Measurements from ENCODE around the gene MRPL45.
"Not testable (repeated sequence)": the region's sequence is repeated elsewhere in the genome, so short reads cannot be mapped to it uniquely, and the experiment has no call there.

Gene MRPL45

DNA sequence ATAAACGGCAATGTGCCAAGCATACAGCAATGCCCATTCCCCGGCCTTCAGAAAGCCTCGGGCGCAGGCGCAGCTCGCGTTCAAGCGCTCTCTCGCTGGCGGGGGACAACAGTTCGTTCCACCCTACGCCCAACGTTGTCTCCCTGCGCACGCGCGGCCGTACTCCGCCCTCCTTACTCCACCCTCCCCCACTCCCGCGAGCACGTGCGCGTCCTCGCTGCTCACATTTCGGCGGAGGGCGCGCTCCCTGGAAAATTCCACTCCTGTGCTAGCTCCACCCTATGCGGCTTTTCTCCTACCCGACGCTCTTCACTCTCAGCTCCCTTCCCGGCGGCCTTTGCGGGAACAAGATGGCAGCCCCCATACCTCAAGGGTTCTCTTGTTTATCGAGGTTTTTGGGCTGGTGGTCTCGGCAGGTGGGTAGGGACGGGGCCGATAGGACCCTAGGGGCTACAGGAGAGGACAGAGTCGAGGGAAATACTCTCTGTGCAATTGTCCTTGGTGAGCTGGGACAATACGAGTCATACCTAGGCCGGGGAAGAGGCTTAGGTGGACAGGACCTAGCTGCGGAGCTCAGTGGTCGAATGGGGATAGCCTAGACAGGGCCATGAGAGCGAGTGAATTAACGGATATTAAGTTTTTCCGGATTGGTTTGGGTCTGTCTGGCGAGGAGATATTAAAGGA lies at the start of gene MRPL45:
Gene MRPL45, plus strand, starts transcription at position 335 of the 684 bp plus-strand sequence. Its CDS starts 16 bp downstream, at position 351.
- CTCF ChIA-PET; POLR2A ChIA-PET; DNase-seq (ENCODE audit: extremely low spot score): not testable (repeated sequence)

DNA sequence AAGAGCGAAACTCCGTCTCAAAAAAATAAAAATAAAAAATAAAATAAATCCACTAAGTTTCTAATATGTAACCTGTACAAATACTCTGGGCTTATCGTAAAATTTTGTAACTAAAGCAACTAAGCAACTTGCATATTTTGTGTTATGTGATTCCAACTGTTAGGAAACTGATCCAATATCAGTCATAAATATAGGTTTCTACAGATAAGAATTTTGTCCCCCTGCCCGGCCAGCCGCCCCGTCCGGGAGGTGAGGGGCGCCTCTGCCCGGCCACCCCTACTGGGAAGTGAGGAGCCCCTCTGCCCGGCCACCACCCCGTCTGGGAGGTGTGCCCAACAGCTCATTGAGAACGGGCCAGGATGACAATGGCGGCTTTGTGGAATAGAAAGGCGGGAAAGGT lies 43.8 kb upstream of the MRPL45 start:
- POLR2A ChIA-PET; CTCF ChIA-PET; DNase-seq (ENCODE audit: extremely low spot score): not testable (repeated sequence)

DNA sequence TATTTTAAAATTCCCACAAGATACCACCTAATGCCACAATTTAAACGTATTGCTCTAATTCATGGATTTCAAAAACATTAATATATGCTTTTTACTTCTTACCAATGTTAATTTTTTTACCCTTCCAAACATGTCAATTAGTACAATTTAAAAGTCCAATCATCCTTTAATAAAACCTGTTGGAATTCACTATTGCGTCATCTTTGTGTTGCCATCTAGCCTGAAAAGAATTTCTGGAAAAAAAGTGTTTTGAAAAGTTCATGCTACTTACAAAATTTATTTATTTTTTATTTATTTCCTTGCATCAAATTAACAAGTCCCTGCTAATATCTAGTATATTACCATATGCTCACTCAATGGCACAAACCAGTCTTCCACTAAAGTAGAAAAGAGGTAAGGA lies 42.6 kb upstream of the MRPL45 start:
- CTCF ChIA-PET; DNase-seq (ENCODE audit: extremely low spot score); POLR2A ChIA-PET: not testable (repeated sequence)

DNA sequence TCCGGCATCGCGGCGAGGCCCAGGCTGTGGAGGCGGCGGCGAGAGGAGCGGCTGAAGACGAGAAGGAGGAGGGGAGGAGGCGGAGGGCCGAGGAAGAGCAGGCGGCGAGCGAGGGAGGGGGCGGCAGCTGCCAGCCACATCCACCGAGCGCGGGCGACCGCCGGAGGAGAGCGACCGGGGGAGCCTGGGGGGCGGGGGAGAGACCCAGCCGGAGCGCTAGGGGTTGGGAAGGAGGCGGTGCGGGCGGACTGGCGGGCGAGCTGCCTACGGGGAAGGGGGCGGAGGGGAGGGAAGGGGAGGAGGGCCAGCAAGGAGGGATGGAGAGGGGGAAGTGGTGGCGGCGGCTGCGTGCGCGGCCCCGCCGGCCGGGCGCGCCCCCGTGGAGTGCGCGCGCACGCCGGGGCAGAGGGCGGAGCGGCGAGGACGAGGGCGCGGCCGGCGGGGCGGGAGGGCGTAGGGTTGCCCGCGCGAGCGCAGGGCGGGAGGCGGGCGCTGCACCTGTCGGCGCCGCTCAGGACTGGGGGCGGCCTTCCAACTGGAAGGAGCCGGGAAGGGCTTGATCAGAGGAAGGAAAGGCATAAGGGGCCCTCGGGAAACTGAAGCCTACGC lies 39.9 kb upstream of the MRPL45 start:
- CTCF ChIA-PET, result not testable (repeated sequence)
- DNase-seq (ENCODE audit: extremely low spot score), result peak; percentile 82

DNA sequence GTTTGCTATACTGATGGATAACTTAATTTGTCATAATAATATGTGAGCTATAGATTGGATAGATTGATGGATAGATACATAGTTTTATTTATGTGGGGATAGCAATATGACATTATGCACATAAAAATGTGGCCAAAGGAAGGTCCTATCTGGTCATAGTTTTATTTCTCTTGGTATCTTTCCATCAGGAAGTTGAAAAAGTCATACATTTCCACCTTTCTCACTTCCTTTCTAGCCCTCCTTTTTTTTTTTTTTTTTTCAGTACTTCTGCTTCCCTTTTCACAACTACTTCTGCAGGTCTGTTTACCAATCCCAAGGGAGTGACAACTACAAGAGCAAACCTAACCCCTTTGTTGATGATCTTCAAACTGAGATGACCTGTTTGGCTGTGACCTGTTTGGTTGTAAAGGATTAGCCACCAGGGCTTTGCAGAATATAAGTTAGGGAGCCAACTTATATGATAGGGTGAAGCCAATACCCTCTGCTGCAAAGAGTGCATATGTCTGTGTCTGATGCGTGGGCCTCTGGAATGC lies 30.9 kb upstream of the MRPL45 start:
- DNase-seq (ENCODE audit: extremely low spot score); POLR2A ChIA-PET; CTCF ChIA-PET: not testable (repeated sequence)

More for the DNA sequence above, 39.9 kb upstream of the MRPL45 start:
- POLR2A ChIA-PET, result not testable (repeated sequence)

DNA sequence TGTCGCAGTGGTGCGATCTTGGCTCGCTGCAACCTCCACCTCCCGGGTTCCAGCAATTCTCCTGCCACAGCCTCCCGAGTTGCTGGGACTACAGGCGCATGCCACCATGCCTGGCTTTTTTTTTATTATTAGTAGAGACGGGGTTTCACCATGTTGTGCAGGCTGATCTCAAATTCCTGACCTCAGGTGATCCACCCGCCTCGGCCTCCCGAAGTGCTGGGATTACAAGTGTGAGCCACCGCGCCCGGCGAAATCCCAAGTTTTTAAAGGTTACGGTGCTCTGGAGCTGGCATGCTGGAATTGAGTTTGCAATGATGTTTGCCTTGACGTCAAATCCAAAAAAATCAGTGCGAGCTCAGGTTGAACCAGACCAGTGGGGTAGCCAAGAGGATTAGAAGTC lies 30.4 kb upstream of the MRPL45 start:
- POLR2A ChIA-PET; CTCF ChIA-PET; DNase-seq (ENCODE audit: extremely low spot score): not testable (repeated sequence)

DNA sequence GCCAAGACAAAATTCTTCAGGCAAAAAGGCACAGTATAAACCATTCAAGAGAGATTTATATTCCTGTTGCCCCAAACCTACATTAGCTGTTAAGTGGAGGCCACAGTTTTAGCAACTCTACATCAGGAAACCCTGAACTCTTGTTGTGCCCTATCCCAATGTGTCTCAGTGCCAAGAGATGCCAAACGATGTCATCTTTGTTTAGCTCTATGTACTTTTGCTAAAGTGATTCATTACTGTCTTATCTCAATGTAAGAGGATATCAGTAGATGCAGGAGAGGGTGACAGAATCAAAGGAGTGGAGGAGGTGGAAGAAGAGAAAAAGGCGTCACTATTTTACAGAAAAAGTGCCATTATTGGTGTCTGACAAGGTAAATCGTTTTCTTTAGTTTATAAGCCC lies 28.8 kb upstream of the MRPL45 start:
- DNase-seq (ENCODE audit: extremely low spot score); POLR2A ChIA-PET; CTCF ChIA-PET: not testable (repeated sequence)

DNA sequence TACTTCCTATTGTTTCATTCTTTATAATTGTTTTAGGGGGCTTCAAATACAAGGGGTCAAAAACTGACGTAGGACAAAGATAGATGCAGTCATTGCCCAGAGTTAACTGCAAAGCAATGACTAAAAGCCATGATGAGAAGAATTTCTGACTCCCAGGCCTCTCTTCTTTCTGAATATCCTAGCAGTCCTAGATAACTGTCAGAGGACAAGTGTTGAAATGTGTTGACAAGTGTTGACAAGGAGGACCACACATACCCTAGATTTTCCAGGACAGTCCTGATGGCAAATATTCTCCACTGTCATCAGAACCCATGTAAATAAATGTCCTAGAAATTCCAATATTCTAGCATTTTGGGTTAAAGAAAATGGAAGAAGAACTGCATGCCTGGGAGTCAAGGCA lies 27.9 kb upstream of the MRPL45 start:
- CTCF ChIA-PET; POLR2A ChIA-PET; DNase-seq (ENCODE audit: extremely low spot score): not testable (repeated sequence)

DNA sequence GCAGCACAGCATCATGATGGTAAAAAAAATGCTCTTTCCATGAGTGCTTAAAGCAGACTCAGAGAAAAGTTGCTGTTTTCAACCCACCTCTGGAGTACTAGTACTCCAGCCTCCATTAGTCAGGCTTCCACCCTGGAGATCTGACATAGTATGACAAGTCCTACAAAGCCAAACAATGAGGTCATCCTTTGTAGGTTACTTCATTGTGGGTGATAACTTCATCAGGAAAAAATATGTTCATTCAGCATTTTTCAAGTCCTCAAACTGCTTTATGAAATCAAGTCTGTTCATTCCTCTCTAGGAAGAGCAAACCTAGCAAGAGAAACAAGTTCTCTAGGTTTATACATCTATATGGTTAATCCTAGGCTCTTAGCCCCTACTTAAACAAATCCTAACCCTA lies 27.4 kb upstream of the MRPL45 start:
- CTCF ChIA-PET; POLR2A ChIA-PET; DNase-seq (ENCODE audit: extremely low spot score): not testable (repeated sequence)

DNA sequence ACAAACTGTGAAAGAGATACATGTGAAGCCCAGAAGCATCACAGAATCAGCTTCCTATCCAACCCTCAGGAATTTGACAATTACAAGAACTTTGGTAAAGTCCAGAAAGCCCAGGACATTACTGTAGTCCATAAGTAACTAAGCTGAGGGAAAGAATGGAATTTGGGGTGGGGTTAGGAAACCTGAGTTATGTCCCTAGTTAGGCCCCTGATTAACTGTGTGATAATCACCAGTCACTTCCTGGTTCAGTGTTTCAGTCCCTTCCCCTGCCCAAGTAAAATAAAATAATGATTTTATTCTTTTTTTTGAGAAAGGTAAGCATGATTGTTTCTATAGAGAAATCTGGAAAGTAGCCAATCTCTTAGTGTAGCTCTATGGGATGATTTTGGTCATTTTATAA lies 11.0 kb upstream of the MRPL45 start:
- POLR2A ChIA-PET; CTCF ChIA-PET; DNase-seq (ENCODE audit: extremely low spot score): not testable (repeated sequence)

DNA sequence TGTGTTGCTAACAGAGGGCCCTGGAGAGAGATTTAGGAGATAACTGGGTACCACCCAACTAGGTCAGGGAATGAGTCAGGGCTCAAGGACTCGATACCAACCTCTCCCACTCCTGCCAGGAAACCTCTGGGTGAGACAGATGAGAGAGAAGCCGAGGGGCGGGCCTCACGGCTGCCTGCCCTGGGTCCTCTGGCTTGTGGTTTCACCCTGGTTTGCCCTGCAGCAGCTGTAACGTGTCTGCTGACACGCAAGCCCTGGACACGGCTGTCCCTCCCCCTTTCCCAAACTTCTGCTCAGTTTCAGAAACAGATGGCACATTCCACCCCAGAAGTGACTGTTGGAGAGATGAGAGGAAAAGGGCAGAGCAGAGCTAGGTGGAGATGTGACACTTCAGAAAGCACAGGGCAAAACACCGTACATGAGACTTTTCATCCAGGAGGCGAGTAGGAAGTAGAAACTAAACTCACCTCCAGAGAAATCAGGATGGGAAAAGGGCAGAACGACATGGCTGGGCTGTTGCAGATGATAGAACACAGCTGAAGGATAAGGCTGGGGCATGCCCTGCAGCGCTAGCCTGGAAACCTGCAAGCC lies 10.4 kb upstream of the MRPL45 start:
- POLR2A ChIA-PET; DNase-seq (ENCODE audit: extremely low spot score); CTCF ChIA-PET: not testable (repeated sequence)

DNA sequence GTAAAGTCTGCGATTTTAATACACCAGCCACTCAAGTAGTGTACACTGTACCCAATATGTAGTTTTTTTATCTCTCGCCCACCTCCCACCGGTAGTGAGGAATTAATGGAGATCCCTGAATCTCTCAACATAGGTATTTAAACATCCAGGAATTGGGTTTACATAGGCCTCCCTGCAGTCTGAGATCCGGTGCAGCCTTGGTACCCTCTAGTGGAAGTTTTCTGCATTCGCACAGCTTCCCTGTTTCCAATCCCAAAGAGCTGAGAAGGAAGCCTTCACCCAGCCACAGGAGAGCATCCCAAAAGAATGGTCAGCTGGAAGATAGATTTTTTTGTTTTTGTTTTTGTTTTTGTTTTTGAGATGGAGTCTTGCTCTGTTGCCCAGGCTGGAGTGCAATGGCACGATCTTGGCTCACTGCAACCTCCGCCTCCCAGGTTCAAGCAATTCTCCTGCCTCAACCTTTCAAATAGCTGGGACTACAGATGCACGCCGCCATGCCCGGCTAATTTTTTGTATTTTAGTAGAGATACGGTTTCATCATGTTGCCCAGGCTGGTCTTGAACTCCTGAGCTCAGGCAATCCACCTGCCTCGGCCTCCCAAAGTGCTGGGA lies 8.6 kb upstream of the MRPL45 start:
- DNase-seq (ENCODE audit: extremely low spot score); POLR2A ChIA-PET; CTCF ChIA-PET: not testable (repeated sequence)
- TF ChIP-seq, protein P1, sequence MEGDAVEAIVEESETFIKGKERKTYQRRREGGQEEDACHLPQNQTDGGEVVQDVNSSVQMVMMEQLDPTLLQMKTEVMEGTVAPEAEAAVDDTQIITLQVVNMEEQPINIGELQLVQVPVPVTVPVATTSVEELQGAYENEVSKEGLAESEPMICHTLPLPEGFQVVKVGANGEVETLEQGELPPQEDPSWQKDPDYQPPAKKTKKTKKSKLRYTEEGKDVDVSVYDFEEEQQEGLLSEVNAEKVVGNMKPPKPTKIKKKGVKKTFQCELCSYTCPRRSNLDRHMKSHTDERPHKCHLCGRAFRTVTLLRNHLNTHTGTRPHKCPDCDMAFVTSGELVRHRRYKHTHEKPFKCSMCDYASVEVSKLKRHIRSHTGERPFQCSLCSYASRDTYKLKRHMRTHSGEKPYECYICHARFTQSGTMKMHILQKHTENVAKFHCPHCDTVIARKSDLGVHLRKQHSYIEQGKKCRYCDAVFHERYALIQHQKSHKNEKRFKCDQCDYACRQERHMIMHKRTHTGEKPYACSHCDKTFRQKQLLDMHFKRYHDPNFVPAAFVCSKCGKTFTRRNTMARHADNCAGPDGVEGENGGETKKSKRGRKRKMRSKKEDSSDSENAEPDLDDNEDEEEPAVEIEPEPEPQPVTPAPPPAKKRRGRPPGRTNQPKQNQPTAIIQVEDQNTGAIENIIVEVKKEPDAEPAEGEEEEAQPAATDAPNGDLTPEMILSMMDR (IDR thresholded peaks at IDR 0.05; ENCODE audit: control extremely low read depth, extremely low read depth, low read depth, missing control alignments), result peak; percentile 14

DNA sequence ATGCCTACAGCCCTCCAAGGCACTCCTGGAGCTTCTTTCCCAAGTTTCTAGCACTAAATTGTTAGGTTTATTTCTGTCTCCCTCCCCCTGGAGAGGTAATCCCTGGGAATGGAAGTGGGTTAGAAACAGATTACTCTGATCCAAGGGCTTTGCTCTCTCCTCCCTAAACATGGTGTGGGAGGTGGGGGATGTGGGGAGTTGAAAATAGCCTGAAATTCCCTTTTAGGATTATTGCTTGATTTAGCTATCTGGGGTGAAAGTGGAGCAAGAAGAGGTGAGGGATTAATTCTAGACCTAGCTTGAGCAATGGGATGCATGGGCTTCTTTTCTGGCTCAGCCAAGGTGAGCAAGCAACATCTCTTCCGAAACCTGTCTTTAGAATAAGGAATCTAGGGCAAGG lies 7.2 kb upstream of the MRPL45 start:
- CTCF ChIA-PET; POLR2A ChIA-PET; DNase-seq (ENCODE audit: extremely low spot score): not testable (repeated sequence)

DNA sequence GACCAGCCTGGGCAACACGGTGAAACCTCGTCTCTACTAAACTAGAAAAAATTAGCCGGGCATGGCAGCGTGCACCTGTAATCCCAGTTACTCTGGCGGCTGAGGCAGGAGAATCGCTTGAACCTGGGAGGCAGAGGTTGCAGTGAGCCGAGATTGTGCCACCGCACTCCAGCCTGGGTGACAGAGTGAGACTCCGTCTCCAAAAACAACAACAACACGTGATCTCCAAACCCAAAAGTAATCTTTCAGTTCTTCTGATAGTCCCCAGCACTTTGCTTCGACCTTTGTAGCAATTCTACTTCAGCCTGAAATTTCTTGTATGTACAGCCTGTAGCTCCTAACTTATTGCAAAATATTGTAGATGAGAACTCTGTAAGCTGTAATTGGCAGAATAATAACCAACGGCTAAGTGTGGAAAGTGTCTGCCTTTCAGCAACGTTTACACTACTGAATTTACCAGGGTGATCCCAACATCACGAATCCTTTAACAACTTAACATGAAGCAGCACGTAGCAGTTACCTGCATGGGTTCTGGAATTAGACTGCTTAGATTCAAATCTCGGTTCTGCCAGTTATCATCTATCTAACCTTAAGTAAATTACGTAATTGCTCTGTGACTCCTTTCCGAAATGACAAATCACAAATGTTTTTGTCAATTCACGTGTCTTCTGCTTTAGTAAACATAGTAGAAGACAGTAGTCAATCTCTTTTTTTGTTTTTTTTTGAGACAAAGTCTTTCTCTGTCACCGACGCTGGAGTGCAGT lies 1.2 kb upstream of the MRPL45 start:
- CTCF ChIA-PET, POLR2A ChIA-PET: not testable (repeated sequence)
- peak; percentile 0 for DNase-seq (ENCODE audit: extremely low spot score)
